GM19463 (cell line): ENCODE data around the gene SORL1.

Experiments used
- ATAC-seq: cut with Tn5 transposase; IDR thresholded peaks from one replicate; pipeline ENCODE4 v1.9.1; 2021; ENCODE audit warnings: mild to moderate bottlenecking, moderate library complexity; ENCODE audit not compliant: unreplicated experiment

The SORL1 gene

DNA sequence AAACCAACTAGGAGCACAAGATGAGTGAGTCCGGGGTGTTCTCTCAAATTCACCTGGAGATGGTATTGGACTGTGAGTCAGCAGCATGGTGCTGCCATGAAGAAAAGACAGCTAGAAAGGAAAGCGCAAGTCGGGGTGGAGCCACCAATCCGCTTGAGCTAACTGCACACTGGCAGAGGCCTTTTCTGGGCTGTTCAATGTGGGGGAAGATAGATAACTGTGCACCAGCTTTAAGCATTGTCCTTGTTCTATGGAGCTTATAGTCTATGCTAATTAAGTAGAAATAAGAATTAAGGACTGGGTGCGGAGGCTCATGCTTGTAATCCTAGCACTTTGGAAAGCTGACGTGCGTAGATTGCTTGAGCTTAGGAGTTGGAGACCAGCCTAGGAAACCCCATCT is 22.6 kb downstream of the SORL1 start:
- ATAC-seq = no peak

DNA sequence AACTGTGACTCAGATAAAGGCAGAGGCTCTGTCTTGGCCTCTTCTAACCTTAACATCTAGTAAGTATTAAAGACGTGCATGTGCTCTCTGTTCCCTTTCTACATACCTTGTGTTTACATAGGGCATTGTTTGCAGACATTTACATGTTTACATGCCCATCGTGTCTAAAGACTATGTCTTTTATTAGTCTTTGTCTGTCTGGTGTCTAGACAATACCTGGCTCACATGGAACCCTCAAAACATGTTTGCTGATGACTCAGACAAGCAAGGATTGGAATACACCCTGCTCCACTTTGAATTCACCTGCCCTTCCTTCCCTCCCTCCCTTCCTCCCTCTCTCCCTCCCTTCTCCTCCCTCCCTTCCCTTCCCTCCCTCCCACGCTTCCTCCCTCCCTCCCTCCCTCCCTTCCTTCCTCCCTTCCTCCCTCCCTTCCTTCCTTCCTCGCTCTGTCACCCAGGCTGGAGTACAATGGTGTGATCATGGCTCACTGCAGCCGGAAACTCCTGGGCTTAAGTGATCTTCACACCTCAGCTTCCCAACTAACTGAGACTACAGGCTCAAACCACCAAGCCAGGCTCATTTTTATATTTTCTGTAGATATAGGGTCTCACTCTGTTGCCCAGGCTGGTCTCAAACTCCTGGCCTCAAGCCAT is 24.4 kb downstream of the SORL1 start:
- ATAC-seq = no peak

DNA sequence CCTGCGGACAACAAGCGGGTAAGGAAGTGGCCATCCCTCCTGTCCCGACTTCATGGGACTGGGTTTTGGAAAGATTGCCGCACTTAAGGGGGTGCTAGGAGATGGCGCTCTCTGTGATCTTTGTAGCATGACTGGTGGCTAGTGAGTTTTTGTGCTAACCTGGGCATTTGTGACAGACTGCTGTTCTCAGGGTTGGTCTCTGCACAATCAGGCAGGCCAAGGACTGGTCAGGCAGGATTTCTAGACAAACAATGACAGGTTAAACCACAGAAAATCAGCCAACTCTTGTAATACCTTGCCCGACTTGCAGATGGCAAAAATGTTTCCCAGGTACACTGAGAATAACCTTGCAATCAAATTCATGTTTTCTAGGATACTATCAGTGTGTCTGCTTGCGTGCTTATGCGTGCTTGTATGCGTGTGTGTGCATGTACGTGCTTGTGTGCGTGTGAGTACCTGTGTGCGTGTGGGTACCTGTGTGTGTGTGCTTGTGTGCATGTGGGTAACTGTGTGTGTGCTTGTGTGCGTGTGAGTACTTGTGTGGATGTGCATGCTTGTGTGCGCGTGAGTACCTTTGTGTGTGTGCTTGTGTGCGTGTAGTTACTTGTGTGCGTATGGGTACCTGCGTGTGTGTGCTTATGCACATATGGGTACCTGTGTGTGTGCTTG is 26.2 kb downstream of the SORL1 start:
- ATAC-seq = no peak

DNA sequence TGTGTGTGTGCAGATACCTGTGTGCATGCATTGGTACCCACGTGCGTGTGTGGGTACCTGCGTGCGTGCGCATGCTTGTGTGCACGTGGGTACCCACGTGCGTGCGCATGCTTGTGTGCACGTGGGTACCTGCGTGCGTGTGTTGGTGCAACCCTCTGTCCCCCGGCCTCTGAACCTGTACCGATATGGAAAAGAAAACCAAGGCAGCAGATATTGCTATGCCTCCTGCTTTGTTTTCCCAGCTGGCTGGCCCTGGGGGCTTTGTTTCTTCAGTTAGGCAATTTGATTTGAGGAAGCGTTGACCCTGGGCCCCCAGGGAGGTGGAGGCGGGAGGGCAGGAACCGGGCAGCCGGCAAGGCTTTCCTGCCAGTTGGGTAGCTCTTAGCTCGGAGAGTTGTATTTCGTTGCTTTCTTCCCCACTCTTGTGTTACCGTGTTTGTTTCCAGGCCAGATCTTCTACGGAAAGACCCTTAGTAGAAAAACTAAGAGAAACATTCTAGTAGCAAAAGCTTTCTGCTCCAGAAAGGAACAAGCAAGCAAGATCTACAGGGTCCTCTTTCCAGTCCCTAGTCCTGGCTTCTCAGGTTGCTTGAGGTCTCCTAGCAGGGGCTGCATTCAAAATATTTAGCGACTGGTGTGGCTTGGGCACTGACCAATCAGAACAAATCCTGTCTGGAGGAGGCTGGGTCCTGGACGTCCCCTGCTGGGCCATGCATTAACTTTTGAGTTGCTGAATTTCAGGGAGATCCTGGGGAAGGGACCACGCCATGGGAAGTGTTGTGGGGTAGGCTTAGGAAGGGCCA is 27.0 kb downstream of the SORL1 start:
- no peak for ATAC-seq

DNA sequence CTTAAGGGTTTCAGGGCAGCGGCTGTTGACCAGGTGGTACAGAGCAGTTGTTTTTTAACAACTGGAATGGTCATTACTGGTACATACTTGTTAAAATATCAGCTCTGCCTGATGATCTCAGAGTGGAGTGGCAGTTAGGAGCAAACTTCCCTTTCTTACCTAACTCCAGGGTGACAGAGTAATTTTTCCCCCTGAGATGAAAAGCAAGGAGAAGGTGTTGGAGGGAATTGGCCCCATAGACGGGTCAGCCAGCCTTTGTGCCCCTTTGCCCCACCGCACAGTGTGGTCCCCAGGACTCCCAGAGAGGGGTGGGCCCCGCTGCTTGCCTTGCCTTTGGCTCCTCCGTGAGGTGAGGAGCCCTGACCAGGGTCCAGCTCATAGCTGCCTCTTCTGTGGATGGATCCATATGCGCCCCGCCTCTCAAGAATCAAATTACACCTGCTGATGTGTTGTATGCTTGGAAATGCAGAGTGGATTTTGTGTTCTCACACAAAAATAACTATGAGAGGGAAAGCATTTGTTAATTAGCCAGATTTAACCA is 27.7 kb downstream of the SORL1 start:
- ATAC-seq = no peak

DNA sequence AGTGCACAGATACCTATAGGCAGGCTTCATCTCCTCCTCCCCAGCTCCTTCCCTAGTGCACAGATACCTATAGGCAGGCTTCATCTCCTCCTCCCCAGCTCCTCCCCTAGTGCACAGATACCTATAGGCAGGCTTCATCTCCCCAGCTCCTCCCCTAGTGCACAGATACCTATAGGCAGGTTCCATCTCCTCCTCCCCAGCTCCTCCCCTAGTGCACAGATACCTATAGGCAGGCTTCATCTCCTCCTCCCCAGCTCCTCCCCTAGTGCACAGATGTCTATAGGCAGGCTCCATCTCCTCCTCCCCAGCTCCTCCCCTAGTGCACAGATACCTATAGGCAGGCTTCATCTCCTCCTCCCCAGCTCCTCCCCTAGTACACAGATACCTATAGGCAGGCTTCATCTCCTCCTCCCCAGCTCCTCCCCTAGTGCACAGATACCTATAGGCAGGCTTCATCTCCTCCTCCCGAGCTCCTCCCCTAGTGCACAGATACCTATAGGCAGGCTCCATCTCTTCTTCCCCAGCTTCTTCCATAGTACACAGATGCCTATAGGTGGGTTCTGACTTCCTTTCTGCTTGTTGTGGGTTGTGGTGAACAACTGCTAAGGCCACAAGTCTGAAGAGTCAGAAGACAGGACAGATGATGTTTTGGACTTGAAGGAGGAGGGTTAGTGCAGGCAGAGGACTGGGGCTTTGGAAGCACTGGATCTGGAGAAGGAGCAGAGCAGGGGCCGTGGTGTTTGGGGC is 29.5 kb downstream of the SORL1 start:
- ATAC-seq = peak; percentile 44

DNA sequence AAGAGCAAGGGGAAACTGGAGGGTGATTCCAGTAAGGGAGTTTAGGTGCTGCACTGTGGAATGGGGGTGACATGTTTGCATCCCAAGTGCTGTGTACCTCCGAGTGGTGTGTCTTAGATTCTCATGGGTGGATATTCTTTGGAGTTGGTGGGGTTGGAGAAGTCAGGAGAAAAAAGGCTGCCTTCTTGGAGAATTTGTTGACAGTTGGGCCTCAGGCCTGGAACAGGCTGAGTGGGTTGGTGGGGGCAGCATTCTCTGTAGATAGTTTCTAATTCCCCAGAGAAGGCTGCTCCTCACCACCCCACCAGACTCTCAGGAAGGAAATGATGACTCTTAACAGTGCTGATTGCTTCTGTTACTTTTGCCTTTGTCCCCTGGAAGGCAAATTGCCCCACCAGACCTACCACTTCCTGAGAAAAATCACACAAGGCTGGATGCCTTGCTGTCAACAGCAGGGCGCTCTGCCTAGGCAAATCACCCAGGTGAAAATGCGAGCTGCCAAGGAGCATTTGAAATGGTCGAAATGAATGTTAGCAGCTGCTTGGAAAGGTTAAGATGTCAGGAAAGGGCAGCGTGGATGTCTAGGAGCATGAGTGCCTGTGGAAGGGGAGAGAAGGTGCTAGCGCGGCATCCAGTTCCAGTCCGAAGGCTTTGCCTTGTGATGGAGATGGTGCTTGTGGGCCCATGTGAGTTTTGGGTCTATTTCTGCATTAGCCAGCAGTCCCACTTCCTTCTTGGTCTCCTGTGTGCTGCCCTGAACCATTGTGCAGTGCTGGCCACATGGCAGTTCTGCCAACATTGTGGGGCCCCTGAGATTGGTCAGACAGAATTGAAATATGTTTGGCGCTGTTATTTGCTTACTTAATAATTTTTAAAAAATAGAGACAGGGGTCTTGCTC is 30.4 kb downstream of the SORL1 start:
- peak; percentile 87 for ATAC-seq

DNA sequence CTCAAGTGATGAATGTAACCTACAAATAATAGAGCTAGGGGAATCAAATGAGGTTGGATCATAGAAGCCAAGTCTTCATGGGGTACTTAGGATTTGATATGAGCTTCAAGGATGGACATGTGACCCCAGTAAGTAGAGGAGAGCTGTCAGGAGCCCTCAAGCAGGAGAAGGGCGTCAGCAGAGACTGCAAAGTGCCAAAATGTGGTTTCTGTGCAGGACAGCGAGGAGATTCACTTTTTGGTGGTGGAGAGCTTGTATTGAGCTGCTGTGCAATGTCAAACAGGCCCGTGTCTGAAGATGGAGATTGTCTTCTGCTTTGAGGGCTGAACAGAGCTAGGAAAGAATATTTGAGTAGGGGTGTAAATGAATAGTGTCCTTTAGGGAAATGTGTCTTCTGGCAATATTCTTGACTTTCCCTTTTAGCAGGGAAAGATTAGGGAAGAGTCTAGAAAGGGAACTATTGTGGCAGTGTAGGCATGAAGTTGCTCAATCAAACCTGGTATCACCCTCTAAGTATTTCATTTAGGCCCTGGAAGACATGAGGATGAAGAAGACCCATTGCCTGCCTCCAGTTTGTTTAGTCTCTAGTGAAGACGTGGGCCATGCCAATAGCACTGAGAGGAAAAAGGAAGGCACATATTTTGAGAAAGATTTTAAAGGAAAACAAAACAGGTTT is 31.8 kb downstream of the SORL1 start:
- no peak for ATAC-seq

DNA sequence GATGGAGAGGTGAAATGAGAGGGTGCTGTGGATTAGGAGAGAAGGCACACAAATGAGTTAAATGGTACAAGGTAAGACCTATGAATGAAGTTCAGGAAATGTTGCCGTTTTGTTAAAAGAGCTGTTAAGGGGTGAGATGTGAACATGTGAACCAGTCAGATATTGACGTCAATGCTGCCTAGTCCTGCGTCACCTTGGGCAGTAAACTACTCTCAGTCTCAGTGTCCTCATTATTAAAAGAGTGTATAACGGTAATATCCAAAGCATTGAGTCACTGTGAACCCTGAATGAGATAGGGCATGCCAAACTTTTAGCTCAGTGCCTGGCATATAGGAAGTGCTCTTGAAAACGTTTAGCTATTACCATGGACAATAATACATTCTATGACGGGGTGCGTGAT is 33.1 kb downstream of the SORL1 start:
- no peak for ATAC-seq

DNA sequence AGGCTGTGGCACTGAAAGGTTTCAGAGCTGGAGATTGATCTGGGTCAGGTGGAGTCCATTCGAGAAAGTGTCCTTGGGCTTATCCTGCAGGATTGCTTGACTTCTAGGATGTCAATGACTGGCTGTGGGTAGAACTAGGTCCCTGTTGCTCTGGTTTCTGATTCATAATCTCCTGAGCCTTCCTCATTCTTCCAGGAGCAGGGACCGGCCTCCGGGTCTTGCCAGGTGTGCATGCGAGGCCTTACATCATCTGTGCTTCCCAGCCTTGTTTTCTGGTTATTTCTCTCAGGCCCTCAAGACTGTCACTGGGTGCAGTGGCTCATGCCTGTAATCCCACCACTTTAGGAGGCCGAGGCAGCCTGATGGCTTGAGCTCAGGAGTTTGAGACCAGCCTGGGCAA is 33.9 kb downstream of the SORL1 start:
- no peak for ATAC-seq

DNA sequence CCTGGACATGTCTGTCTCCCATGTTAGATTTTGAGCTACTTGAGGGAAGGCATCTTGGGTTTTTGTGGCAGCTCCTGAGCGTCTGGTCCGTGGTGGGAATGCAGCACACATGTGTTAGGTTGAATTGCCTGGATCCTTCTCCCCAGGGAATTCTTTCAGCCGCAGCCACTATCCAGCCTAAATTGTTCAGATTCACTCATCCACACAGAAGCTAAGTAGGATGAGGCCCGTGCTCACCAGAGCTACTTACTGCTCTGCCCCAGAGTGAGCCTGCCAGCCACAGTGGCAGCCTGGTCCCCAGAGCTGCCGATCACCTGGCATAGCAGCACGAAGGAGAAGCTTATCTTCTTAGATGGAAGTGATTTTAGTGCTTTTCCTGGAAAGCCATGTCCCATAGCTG is 35.1 kb downstream of the SORL1 start:
- ATAC-seq = no peak

DNA sequence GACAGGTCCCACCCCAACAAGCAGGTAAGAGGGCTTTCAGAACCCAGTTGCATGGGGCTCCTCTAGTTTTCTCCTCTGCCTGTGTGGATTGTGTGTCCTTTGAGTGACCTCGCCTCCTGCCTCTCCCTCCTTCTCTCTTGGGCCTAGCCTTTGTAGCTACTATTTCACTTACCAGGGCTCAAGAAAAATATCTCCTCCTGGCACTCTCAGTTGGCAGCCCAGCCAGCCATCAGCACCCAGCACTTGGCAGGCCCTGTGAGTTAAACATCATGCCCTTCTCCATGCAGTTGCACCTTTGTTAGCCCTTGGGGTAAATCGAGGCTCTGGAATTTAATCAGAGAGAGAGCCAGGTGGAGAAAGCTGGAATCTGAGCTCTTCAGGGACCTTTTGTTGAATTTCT is 36.1 kb downstream of the SORL1 start:
- no peak for ATAC-seq

DNA sequence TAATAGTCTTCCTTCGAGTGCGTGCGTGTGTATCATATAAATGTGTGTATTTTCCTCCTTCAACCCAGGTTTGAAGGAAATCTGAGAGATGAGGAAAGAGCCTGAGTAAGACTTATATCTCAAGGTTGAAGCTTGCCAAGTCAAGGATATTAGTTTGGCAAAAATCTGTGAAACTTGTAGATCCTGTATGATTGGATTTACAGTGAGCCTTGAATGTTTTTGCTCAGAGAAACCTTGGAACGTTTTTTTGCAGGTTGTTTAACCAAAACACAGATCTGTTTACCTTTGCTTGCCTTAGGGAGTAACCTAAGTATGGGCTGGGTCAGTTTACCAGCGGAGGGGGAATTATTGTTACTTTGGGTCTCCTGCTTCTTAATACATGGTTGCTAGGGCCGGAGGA is 36.5 kb downstream of the SORL1 start:
- ATAC-seq = no peak

DNA sequence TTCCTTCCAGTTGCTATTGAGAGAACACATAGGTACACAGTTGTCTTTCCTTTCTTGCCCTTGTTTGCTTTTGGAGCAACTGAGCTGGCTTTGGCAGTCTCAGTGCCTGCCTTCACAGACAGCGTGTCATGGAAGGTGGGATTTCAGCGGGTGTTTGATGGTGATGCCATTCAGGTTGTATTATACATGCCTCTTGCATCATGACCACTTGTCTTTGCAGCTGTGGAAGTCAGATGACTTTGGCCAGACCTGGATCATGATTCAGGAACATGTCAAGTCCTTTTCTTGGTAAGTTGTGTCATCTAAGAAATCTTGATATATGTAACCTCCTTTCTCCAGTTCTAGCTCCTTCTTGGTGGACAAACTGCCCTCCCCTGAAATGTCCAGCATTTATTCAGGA is 37.7 kb downstream of the SORL1 start:
- no peak for ATAC-seq

DNA sequence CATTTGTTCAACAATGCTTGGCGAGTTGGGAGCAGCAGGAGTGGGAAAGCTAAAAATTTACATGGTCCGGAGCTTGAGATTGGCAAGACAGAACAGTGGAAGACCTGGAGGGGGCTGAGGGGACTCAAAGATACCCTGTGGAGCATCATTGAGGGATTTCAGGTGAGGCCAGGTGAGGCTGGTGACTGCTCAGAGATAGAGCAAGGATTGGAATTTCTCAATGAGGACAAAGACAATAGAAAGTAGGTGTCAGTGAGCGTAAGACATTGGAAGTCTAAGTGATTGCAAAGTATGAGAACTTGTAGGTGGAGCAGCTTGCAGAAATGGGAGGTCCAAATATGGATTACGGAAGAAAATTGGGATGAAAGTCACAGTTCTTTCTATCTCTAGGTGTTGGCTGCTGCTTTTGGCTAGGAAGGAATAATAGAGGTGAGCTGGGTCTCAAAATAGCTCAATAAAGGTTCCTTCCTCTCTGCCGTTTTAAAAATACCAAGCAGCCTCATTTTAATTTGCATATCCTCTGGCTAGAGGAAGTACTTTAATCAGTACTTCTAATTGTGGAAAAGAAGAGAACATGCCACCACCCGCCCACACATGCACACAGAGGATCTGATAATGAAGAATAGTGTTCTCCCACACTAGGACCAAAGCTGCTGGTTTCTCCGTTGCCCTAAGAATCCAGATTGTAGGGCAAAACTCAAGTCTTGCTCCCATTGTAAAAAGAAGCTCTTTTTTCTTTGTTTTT is 42.4 kb downstream of the SORL1 start:
- ATAC-seq = peak; percentile 68

DNA sequence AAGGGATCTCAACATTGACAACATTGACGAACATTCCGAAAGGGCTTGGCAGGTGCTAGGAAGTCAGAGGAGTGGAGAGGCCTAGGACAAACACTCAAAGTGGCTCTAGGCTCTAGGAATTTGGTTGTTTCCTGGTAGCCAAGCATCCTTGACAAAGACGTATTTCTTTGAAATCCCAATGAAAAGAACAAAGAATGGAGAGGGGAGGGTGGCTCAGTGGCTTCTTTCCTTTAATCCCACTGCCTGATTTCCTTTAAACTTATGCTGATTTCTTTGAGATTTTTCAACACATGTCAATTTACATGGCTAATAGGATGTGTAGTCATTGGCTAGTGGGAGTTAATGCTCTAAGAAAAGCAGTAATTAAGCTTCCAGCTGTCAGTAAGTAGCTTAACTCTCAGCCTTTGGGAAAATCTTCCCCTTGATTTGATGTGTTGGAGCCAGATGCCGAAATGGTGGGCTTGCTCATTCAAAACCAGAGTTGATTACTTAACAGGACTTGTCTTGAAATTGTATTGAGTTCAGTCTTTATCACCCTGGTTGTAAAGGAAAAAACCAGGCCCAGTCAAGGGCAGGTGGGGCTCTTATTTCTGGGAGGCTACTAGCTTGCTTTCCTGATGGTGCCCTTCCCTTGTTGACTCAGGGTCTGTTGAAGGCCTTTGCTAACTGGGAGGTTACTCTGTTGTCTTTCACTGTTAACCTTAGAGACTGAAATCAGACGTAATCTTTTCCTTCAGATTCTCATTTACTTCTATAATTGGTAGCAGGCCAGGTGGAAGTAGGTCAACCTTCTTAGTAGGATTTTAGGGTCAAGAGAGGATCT is 45.3 kb downstream of the SORL1 start:
- no peak for ATAC-seq

DNA sequence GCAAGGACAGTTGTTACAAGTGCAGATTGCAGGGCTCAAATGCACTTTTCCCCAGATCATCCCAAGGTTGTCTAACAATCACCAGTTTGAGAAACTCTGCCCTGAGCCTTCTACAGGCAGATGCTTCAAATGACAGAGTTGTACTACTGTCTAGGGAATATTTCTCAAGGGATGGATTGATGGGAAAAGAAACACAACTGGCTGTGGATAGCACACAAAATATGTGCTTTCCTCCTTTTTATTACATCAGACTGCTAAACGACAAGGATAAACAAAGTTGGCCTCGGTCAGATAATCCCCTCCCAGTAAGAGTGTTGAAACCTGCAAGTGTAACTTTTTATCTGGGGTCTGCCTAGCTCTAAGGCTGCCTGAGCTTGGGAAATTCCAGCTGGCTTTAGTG is 47.3 kb downstream of the SORL1 start:
- no peak for ATAC-seq

DNA sequence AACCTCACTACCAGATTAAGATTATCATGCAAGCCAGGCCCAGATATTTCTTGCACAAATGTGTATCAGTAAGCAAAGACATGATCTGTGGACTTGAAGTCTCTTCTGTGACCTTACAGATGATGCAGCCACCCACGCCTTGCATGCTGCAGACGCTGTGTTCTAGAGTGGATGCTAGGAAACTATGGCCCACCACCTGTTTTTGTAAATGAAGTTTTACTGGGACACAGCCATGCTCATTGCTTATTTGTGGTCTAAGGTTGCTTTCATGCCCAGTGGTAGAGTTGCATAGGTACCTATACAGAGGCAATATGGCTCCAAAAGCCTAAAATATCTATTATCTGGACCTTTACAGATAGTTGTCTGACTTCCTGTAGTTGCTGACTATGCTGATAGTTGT is 48.2 kb downstream of the SORL1 start:
- no peak for ATAC-seq
